ENCODE data around the gene OR5K3. TPM values are rescaled to one million over a fixed set of nuclear protein-coding genes. Genes with fewer than 3 reads are reported as not detected.

OR5K3 gene, protein sequence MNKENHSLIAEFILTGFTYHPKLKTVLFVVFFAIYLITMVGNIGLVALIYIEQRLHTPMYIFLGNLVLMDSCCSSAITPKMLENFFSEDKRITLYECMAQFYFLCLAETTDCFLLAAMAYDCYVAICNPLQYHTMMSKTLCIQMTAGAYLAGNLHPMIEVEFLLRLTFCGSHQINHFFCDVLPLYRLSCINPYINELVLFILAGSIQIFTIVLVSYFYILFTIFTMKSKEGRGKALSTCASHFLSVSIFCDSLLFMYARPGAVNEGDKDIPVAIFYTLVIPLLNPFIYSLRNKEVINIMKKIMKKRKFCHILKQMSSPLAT
- total RNA-seq = not detected

GRCh38 chr3:98390366-98390765 lies at the start of gene OR5K3:
TSS of gene OR5K3 (plus strand) at chr3:98390666. CDS start at chr3:98390666, 0 bp downstream.
- intact Hi-C loops (cut with DNase I; ENCODE audit: low total_unique reads) = no loop called here
- DNase-seq (ENCODE audit: low spot score in 2 of 2) = no peak
- TF ChIP-seq POLR2A (IDR thresholded peaks at IDR 0.05) = no peak
- TF ChIP-seq, protein P1, sequence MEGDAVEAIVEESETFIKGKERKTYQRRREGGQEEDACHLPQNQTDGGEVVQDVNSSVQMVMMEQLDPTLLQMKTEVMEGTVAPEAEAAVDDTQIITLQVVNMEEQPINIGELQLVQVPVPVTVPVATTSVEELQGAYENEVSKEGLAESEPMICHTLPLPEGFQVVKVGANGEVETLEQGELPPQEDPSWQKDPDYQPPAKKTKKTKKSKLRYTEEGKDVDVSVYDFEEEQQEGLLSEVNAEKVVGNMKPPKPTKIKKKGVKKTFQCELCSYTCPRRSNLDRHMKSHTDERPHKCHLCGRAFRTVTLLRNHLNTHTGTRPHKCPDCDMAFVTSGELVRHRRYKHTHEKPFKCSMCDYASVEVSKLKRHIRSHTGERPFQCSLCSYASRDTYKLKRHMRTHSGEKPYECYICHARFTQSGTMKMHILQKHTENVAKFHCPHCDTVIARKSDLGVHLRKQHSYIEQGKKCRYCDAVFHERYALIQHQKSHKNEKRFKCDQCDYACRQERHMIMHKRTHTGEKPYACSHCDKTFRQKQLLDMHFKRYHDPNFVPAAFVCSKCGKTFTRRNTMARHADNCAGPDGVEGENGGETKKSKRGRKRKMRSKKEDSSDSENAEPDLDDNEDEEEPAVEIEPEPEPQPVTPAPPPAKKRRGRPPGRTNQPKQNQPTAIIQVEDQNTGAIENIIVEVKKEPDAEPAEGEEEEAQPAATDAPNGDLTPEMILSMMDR (IDR thresholded peaks at IDR 0.05) = no peak
- no peak within 1 kb of the TSS for H3K4me3 ChIP-seq (ENCODE audit: low read depth, poor library complexity, severe bottlenecking)

DNA sequence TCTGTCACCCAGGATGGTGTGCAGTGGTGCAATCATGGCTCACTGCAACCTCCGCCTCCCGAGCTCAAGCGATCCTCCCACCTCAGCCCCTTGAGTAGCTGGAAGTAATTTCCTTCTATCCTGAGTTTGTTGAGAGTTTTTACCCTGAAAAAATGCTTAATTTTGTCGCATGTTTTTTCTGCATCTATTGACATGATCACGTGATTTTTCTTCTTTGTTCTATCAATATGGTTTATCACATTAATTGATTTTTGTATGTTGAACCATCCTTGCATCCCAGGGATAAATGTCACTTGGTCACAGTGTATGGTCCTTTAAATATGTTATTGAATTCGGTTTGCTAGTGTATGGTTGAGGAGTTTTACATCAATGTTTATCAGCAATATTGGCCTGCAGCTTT lies 48.7 kb upstream of the OR5K3 start:
- DNase-seq (ENCODE audit: low spot score in 2 of 2) = no peak
- intact Hi-C loops (cut with DNase I; ENCODE audit: low total_unique reads) = no loop called here
- H3K4me3 ChIP-seq (ENCODE audit: low read depth, poor library complexity, severe bottlenecking) = no peak overlapping the region
- 83 to 87% methylated on average over 6 of the region's 6 CpGs for WGBS, 2 donors
- TF ChIP-seq, protein P1 (IDR thresholded peaks at IDR 0.05) = no peak
- no peak for TF ChIP-seq POLR2A (IDR thresholded peaks at IDR 0.05)

DNA sequence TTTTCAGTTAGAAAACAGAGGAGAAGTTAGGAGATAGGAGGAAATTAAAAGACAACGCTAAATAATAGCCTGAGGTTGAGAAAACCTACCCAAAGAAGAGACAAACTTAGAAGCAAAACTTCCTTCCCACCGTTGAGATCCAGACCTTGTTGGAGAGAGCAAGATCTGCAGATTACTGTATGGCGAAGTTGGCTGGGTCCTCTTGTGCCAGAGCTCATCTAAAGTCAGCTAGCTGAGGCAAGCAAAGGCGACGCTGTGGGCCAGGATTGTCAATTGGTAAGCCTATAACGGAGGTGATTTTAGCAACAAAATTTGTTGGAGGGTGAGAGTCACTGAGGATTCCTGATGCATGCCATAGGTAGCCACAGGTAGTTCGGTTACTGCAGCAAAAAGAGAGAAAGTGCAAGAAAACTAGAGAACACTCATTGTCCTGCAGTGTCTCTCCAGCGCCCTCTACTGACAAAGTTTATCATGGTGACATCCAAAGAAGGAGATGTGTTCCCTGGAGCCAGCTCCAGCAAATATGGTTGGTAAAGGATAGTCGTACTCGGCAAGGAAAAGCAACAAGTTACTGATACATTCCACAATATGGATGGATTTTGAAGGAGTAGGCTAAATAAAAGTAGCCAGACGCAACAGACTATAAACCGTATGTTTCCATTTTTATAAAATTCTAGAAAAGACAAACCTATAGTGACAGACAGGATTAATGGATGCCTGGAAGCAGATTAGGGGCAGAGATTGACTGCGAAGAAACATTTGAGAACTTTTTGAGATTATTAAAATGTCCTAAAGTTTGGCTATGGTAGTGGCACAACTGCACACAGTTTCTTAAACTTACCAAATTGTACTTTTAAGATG lies 46.6 kb upstream of the OR5K3 start:
- TF ChIP-seq, protein P1 (IDR thresholded peaks at IDR 0.05) = no peak
- TF ChIP-seq POLR2A (IDR thresholded peaks at IDR 0.05) = no peak
- intact Hi-C loops (cut with DNase I; ENCODE audit: low total_unique reads) = no loop called here
- WGBS, 2 donors = 57 to 61% methylated on average over 13 of the region's 13 CpGs
- no peak overlapping the region for H3K4me3 ChIP-seq (ENCODE audit: low read depth, poor library complexity, severe bottlenecking)
- no peak for DNase-seq (ENCODE audit: low spot score in 2 of 2)

- no peak for DNase-seq (ENCODE audit: low spot score in 2 of 2)
- intact Hi-C loops (cut with DNase I; ENCODE audit: low total_unique reads) = no loop called here
- no peak for TF ChIP-seq POLR2A (IDR thresholded peaks at IDR 0.05)
- TF ChIP-seq, protein P1 (IDR thresholded peaks at IDR 0.05) = no peak
- WGBS, 2 donors = 83 to 96% methylated on average over 3 of the region's 3 CpGs
- no peak overlapping the region for H3K4me3 ChIP-seq (ENCODE audit: low read depth, poor library complexity, severe bottlenecking)
Measured at GRCh38 chr3:98350082-98350481, 40.4 kb upstream of the OR5K3 start.

- H3K4me3 ChIP-seq (ENCODE audit: low read depth, poor library complexity, severe bottlenecking) = no peak within 1 kb of the TSS
- WGBS, 2 donors = 86 to 89% methylated on average over 2 of the region's 2 CpGs
- intact Hi-C loops (cut with DNase I; ENCODE audit: low total_unique reads) = no loop called here
- DNase-seq (ENCODE audit: low spot score in 2 of 2) = no peak
- TF ChIP-seq POLR2A (IDR thresholded peaks at IDR 0.05) = no peak
- TF ChIP-seq, protein P1 (IDR thresholded peaks at IDR 0.05) = no peak
Measured at GRCh38 chr3:98353554-98353953, 36.9 kb upstream of the OR5K3 start, which contains the start of gene OR5K4. TSS of gene OR5K4 (plus strand) at chr3:98353854. CDS start at chr3:98353854, 0 bp downstream.
